DOHH2 (cell line): ENCODE measurements around the gene TBK1.

Source experiments
- CTCF ChIP-seq: fragments of 200-600 bp; sonication (generic); IDR thresholded peaks from one replicate; pipeline ENCODE4 v1.5.1; 2014; ENCODE audit warnings: antibody characterized with exemption, mild to moderate bottlenecking, low read depth, low read length; ENCODE audit not compliant: poor library complexity, severe bottlenecking
- EZH2phosphoT487 ChIP-seq: fragments of 200-600 bp; sonication (generic); IDR thresholded peaks from 2 replicates; pipeline ENCODE4 v1.6.1; 2017; ENCODE audit warnings: borderline replicate concordance, mild to moderate bottlenecking, antibody characterized with exemption, low read length, moderate library complexity, mixed read lengths

DNA sequence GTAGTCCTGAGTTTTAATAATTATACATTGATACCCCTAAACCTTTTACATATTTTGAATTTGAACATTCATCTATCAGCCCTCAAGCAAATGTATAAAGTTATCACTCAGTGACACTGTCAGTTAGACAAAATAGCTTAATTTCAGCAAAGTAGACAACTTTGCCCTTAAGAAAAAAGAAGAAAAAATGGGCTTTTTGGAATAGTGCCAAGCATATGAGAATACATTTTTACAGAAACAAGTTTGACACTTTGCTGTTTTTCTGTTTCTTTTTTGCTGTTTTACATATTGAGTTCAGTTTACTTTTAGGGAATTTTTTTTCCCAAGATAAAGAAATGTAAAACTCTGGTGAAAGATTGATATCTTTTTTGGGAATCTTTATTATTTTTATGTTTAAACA is 14.3 kb downstream of the TBK1 start:
- TF ChIP-seq CTCF = no peak
- TF ChIP-seq EZH2phosphoT487 = no peak
